Measurements from ENCODE around the gene DOK1. TPM values are rescaled to one million over a fixed set of nuclear protein-coding genes. Genes with fewer than 3 reads are reported as not detected.

Gene DOK1
- total and polyA plus RNA-seq, 10 donors, result 19.9 to 59.1 (median 39.7) TPM

- WGBS, 5 donors, result 70 to 76% (median 72%) methylated on average over 13 of the region's 13 CpGs
- H3K27me3 ChIP-seq (replicated peaks in 1 of 7), result peaks cover 23 to 94% (median 80%) of the 10 kb centered on the region in 7 donors
- intact Hi-C loops (cut with DNase I; ENCODE audit: low total_unique reads), result no loop called here
- H3K9me3 ChIP-seq, result no peaks in the 10 kb centered on the region
- H3K4me3 ChIP-seq, result peak overlapping the region in 7 of 8 donors; percentile 44 to 71 (median 53)
- H3K36me3 ChIP-seq, result no peaks in the 10 kb centered on the region
- H3K27ac ChIP-seq, result no peak overlapping the region
- DNase-seq, result no peak
- no peak for TF ChIP-seq POLR2A (IDR thresholded peaks at IDR 0.05)
- TF ChIP-seq POLR2AphosphoS5 (IDR thresholded peaks at IDR 0.05), result no peak
- no peak for TF ChIP-seq CTCF (IDR thresholded peaks at IDR 0.05 in 8 of 11, conservative IDR thresholded peaks at IDR 0.05 in 3 of 11)
- H3K4me1 ChIP-seq, result peaks cover 20 to 41% (median 37%) of the 10 kb centered on the region in 6 donors
Measured at GRCh38 chr2:74516650-74517049, 37.9 kb upstream of the DOK1 start.

GRCh38 chr2:74522516-74522915 lies 32.0 kb upstream of the DOK1 start:
- intact Hi-C loops (cut with DNase I; ENCODE audit: low total_unique reads), result no loop called here
- peaks cover 0 to 15% (median 2%) of the 10 kb centered on the region in 6 donors for H3K4me1 ChIP-seq
- DNase-seq, result peak; percentile 48
- no peaks in the 10 kb centered on the region for H3K9me3 ChIP-seq
- 78 to 90% (median 83%) methylated on average over 3 of the region's 3 CpGs for WGBS, 5 donors
- H3K27me3 ChIP-seq (replicated peaks in 1 of 7), result peaks cover 0 to 35% (median 21%) of the 10 kb centered on the region in 7 donors
- no peak overlapping the region for H3K4me3 ChIP-seq
- H3K36me3 ChIP-seq, result peaks cover 0 to 32% (median 22%) of the 10 kb centered on the region in 6 donors
- TF ChIP-seq CTCF (IDR thresholded peaks at IDR 0.05 in 8 of 11, conservative IDR thresholded peaks at IDR 0.05 in 3 of 11), result no peak
- H3K27ac ChIP-seq, result no peak overlapping the region

- peak; percentile 55 for DNase-seq
- H3K4me3 ChIP-seq, result no peak overlapping the region
- H3K27me3 ChIP-seq (replicated peaks in 1 of 7), result peaks cover 0 to 20% (median 6%) of the 10 kb centered on the region in 7 donors
- no peaks in the 10 kb centered on the region for H3K9me3 ChIP-seq
- no peak overlapping the region for H3K27ac ChIP-seq
- 87 to 93% (median 90%) methylated on average over 5 to 9 of the region's 9 CpGs for WGBS, 5 donors
- TF ChIP-seq CTCF (IDR thresholded peaks at IDR 0.05 in 8 of 11, conservative IDR thresholded peaks at IDR 0.05 in 3 of 11), result no peak
- TF ChIP-seq POLR2A (IDR thresholded peaks at IDR 0.05), result no peak
- TF ChIP-seq POLR2AphosphoS5 (IDR thresholded peaks at IDR 0.05), result no peak
- H3K36me3 ChIP-seq, result peaks cover 0 to 42% (median 30%) of the 10 kb centered on the region in 6 donors
- intact Hi-C loops (cut with DNase I; ENCODE audit: low total_unique reads), result no loop called here
- peaks cover 8 to 30% (median 17%) of the 10 kb centered on the region in 6 donors for H3K4me1 ChIP-seq
Measured at GRCh38 chr2:74524005-74524404, 30.5 kb upstream of the DOK1 start.

GRCh38 chr2:74524955-74525716 lies 29.4 kb upstream of the DOK1 start:
- Histone ChIP-seq H3K27me3 (replicated peaks in 1 of 7) (peaks cover 0 to 9% (median 0%) of the 10 kb centered on the region in 7 donors), H3K27ac (no peak overlapping the region), H3K36me3 (peaks cover 0 to 42% (median 30%) of the 10 kb centered on the region in 6 donors), H3K4me1 (peaks cover 8 to 33% (median 18%) of the 10 kb centered on the region in 6 donors), H3K4me3 (no peak overlapping the region), H3K9me3 (no peaks in the 10 kb centered on the region)
- 88 to 96% (median 95%) methylated on average over 9 to 10 of the region's 10 CpGs for WGBS, 5 donors
- intact Hi-C loops (cut with DNase I; ENCODE audit: low total_unique reads), result no loop called here
- no peak for TF ChIP-seq POLR2AphosphoS5 (IDR thresholded peaks at IDR 0.05)
- TF ChIP-seq CTCF (IDR thresholded peaks at IDR 0.05 in 8 of 11, conservative IDR thresholded peaks at IDR 0.05 in 3 of 11), result no peak
- DNase-seq, result peak; percentile 69
